A673 (cell line): Measurements from ENCODE around the gene ZNF761. TPM values are rescaled to one million over a fixed set of nuclear protein-coding genes. Genes with fewer than 3 reads are reported as not detected.
"Not testable (repeated sequence)": the region's sequence is repeated elsewhere in the genome, so short reads cannot be mapped to it uniquely, and the experiment has no call there.

Experiments
- BruUV-seq: library from RNA; stranded (reverse); fragments of 400-500 nt; replicated peaks from 2 replicates; lab custom pipeline; 2021; lab: Mats Ljungman, UMichigan
- CTCF ChIA-PET: fragments of 300-600 bp; sonication (Branson Sonifier 250); formaldehyde crosslinking; loops from one replicate; lab custom pipeline; 2022; ENCODE audit warnings: antibody characterized with exemption; lab: Charles Lee
- POLR2A ChIA-PET: fragments of 300-600 bp; sonication (Branson Sonifier 250); formaldehyde crosslinking; loops from one replicate; lab custom pipeline; 2022; ENCODE audit warnings: antibody characterized with exemption; ENCODE audit not compliant: low non-redundant PET; lab: Charles Lee
- DNase-seq: peaks from one replicate; pipeline ENCODE4 v3.0.0-alpha.2; 2015; ENCODE audit warnings: low spot score
- H3K27ac ChIP-seq: fragments of 200-600 bp; sonication (generic); 2 replicates; pipeline ENCODE4 v1.5.1; 2016; ENCODE audit warnings: mixed run types, low read depth, mild to moderate bottlenecking, mixed read lengths, antibody characterized with exemption, low read length; ENCODE audit not compliant: poor library complexity, severe bottlenecking
- H3K27me3 ChIP-seq: fragments of 200-600 bp; sonication (generic); replicated peaks from 2 replicates; pipeline ENCODE4 v1.6.1; 2017; ENCODE audit warnings: mixed run types, low read depth, mild to moderate bottlenecking, mixed read lengths, antibody characterized with exemption, low read length; ENCODE audit not compliant: insufficient read depth, poor library complexity
- H3K36me3 ChIP-seq: fragments of 200-600 bp; sonication (generic); 2 replicates; pipeline ENCODE4 v1.6.1; 2016; ENCODE audit warnings: mixed run types, mild to moderate bottlenecking, mixed read lengths, antibody characterized with exemption, low read length; ENCODE audit not compliant: insufficient read depth, poor library complexity, severe bottlenecking
- H3K4me1 ChIP-seq: fragments of 200-600 bp; sonication (generic); 2 replicates; pipeline ENCODE4 v1.6.1; 2017; ENCODE audit warnings: mixed run types, mild to moderate bottlenecking, mixed read lengths, antibody characterized with exemption, low read length; ENCODE audit not compliant: insufficient read depth, poor library complexity, severe bottlenecking
- H3K4me3 ChIP-seq: fragments of 200-600 bp; sonication (generic); 2 replicates; pipeline ENCODE4 v1.5.1; 2016; ENCODE audit warnings: low read depth, mixed run types, mild to moderate bottlenecking, mixed read lengths, low read length; ENCODE audit not compliant: poor library complexity, severe bottlenecking
- H3K9me3 ChIP-seq: fragments of 200-600 bp; sonication (generic); 2 replicates; pipeline ENCODE4 v1.6.1; 2016; ENCODE audit warnings: mixed run types, low read depth, mild to moderate bottlenecking, mixed read lengths, antibody characterized with exemption, low read length; ENCODE audit not compliant: poor library complexity, severe bottlenecking
- CTCF ChIP-seq: fragments of 300-800, 200-600 bp; sonication (generic); conservative IDR thresholded peaks from 2 replicates; pipeline ENCODE4 v1.5.1; 2017; ENCODE audit warnings: low read depth, mild to moderate bottlenecking, antibody characterized with exemption, low read length, moderate library complexity, mixed read lengths
- EZH2 ChIP-seq: fragments of 200-600 bp; sonication (generic); IDR thresholded peaks from 2 replicates; pipeline ENCODE4 v1.6.1; 2017; ENCODE audit warnings: borderline replicate concordance, low read depth, mild to moderate bottlenecking, mixed read lengths, antibody characterized with exemption, low read length; ENCODE audit not compliant: poor library complexity, severe bottlenecking
- intact Hi-C: fragments of 100-400 bp; cut with micrococcal nuclease; formaldehyde crosslinking; loops from one replicate; pipeline ENCODE4 v1.10.0; 2022; ENCODE audit not compliant: unreplicated experiment
- total RNA-seq: library from RNA; stranded (reverse); gene quantifications from 2 replicates; pipeline ENCODE4 v1.2.3, GENCODE V29; 2021

The ZNF761 gene
- total RNA-seq, 1 experiment from 2014 or later = 13.1 TPM

- CTCF ChIA-PET, BruUV-seq, H3K9me3 ChIP-seq, H3K36me3 ChIP-seq, DNase-seq, intact Hi-C loops, H3K27ac ChIP-seq, H3K4me3 ChIP-seq, H3K27me3 ChIP-seq, H3K4me1 ChIP-seq, POLR2A ChIA-PET: not testable (repeated sequence)
- TF ChIP-seq CTCF = peak; percentile 39; the same call in 1 of the 2 replicates
Measured at GRCh38 chr19:53503671-53504364, 72.0 kb downstream of the ZNF761 start.

GRCh38 chr19:53504365-53504703, 72.5 kb downstream of the ZNF761 start:
- intact Hi-C loops, H3K4me3 ChIP-seq, H3K9me3 ChIP-seq, POLR2A ChIA-PET, H3K36me3 ChIP-seq, H3K27me3 ChIP-seq, H3K27ac ChIP-seq, CTCF ChIA-PET, BruUV-seq, H3K4me1 ChIP-seq: not testable (repeated sequence)
- peak; percentile 28 for DNase-seq
- TF ChIP-seq CTCF = 0 out of 2 replicates have a peak, but pooled peaks have one; percentile 2

GRCh38 chr19:53504885-53505284, 73.1 kb downstream of the ZNF761 start:
- POLR2A ChIA-PET = no interaction called here

More at GRCh38 chr19:53504885-53505284, 73.1 kb downstream of the ZNF761 start:
- no peak for TF ChIP-seq CTCF
- no peak for TF ChIP-seq EZH2
- BruUV-seq = no TSS peak
- Histone ChIP-seq H3K9me3 (no peaks in the 10 kb centered on the region), H3K27ac (no peak overlapping the region), H3K36me3 (no peaks in the 10 kb centered on the region), H3K4me3 (no peak overlapping the region), H3K27me3 (peaks cover 4% of the 10 kb centered on the region), H3K4me1 (no peaks in the 10 kb centered on the region)
- intact Hi-C loops = no loop called here
- CTCF ChIA-PET = no interaction called here
- no peak for DNase-seq
